H1 (cell line): Measurements from ENCODE around the gene SNX33. TPM values are rescaled to one million over a fixed set of nuclear protein-coding genes. Genes with fewer than 3 reads are reported as not detected.

Experiments
- CTCF ChIA-PET: fragments of 300-600 bp; sonication (Branson Sonifier 250); formaldehyde crosslinking; loops from one replicate; lab custom pipeline; 2021; ENCODE audit not compliant: partially characterized antibody; lab: Charles Lee
- POLR2A ChIA-PET: fragments of 300-600 bp; sonication (Branson Sonifier 250); formaldehyde crosslinking; loops from one replicate; lab custom pipeline; 2021; ENCODE audit warnings: inconsistent platforms; ENCODE audit not compliant: partially characterized antibody; lab: Charles Lee
- DNase-seq, 2 experiments: peaks; one replicate each; pipeline versions ENCODE4 v3.0.0 to v3.0.0-alpha.2; 2010 to 2022; ENCODE audit warnings: low spot score in 2 of 2, low read depth in 1 of 2, mixed read lengths in 1 of 2
- FAIRE-seq: peaks from 2 replicates; lab custom pipeline; 2011; peaks lifted over from hg19 to GRCh38; lab: Jason Lieb, UNC
- H2AFZ ChIP-seq: 2 replicates; pipeline ENCODE4 v1.8.1; 2012; ENCODE audit warnings: low read length, inconsistent platforms
- H2AK5ac ChIP-seq: 2 replicates; pipeline ENCODE4 v1.6.1; 2013; ENCODE audit warnings: low read depth, low read length
- H2BK120ac ChIP-seq: replicated peaks from 2 replicates; pipeline ENCODE3; 2013; ENCODE audit warnings: low read depth, low read length, inconsistent platforms
- H2BK12ac ChIP-seq: 2 replicates; pipeline ENCODE4 v1.6.1; 2013; ENCODE audit warnings: low read depth, low read length
- H2BK15ac ChIP-seq: 2 replicates; pipeline ENCODE4 v1.6.1; 2013; ENCODE audit warnings: low read length
- H2BK20ac ChIP-seq: 2 replicates; pipeline ENCODE4 v1.6.1; 2013; ENCODE audit warnings: low read length
- H2BK5ac ChIP-seq: 2 replicates; pipeline ENCODE4 v1.6.1; 2013; ENCODE audit warnings: low read depth, low read length
- H3K14ac ChIP-seq: 2 replicates; pipeline ENCODE4 v1.6.1; 2013; ENCODE audit warnings: inconsistent platforms; ENCODE audit not compliant: insufficient read length
- H3K18ac ChIP-seq: 2 replicates; pipeline ENCODE4 v1.6.1; 2013; ENCODE audit warnings: low read length; ENCODE audit errors: extremely low read depth
- H3K23ac ChIP-seq: 2 replicates; pipeline ENCODE4 v1.6.1; 2013; ENCODE audit warnings: inconsistent platforms; ENCODE audit not compliant: insufficient read length
- H3K23me2 ChIP-seq: 2 replicates; pipeline ENCODE4 v1.6.1; 2013; ENCODE audit warnings: low read depth, low read length
- H3K27ac ChIP-seq: 2 replicates; pipeline ENCODE4 v1.6.1; 2011; ENCODE audit warnings: low read depth, low read length, inconsistent platforms
- H3K27me3 ChIP-seq, 4 experiments: replicated peaks in 1 of 4; 1 replicate in 1 of 4; 2 replicates in 3 of 4; pipeline versions ENCODE4 v1.6.1 to v1.8.1; 2011 to 2013; ENCODE audit warnings: low read length in 3 of 4, mild to moderate bottlenecking in 3 of 4, inconsistent platforms in 2 of 4, mixed read lengths in 2 of 4, moderate library complexity in 1 of 4; ENCODE audit not compliant: control insufficient read depth in 3 of 4, insufficient read depth in 3 of 4; ENCODE audit errors: extremely low read depth in 1 of 4
- H3K36me3 ChIP-seq, 4 experiments: 2 replicates each; pipeline versions ENCODE4 v1.6.1 to v1.8.1; 2011 to 2013; ENCODE audit warnings: mild to moderate bottlenecking in 4 of 4, low read length in 3 of 4, moderate library complexity in 2 of 4, control low read depth in 1 of 4, inconsistent platforms in 1 of 4; ENCODE audit not compliant: insufficient read depth in 4 of 4, control insufficient read depth in 2 of 4
- H3K4ac ChIP-seq: replicated peaks from 2 replicates; pipeline ENCODE3; 2013; ENCODE audit warnings: low read length, low read depth, mixed read lengths, inconsistent platforms; ENCODE audit not compliant: insufficient read length
- H3K4me1 ChIP-seq, 4 experiments: replicated peaks in 1 of 4; 1 replicate in 1 of 4; 2 replicates in 3 of 4; pipeline versions ENCODE4 v1.6.1 to v1.8.1; 2011 to 2013; ENCODE audit warnings: low read length in 3 of 4, inconsistent platforms in 2 of 4, mixed read lengths in 1 of 4; ENCODE audit not compliant: insufficient read depth in 4 of 4, control insufficient read depth in 3 of 4
- H3K4me2 ChIP-seq, 2 experiments: 2 replicates each; pipeline versions ENCODE4 v1.6.1 to v1.8.1; 2011 to 2013; ENCODE audit warnings: low read depth in 2 of 2, low read length in 2 of 2, control low read depth in 1 of 2, inconsistent platforms in 1 of 2, mild to moderate bottlenecking in 1 of 2; ENCODE audit not compliant: insufficient read depth in 1 of 2
- H3K4me3 ChIP-seq, 4 experiments: fragments of 200-600, 300-600 bp in 1 of 4; sonication (generic), shearing (Covaris generic), sonication (Bioruptor Twin) in 1 of 4; 2 replicates each; pipeline versions ENCODE4 v1.5.1 to v1.8.1; 2011 to 2016; ENCODE audit warnings: low read length in 4 of 4, low read depth in 3 of 4, control low read depth in 2 of 4, inconsistent platforms in 2 of 4, mild to moderate bottlenecking in 2 of 4, mixed read lengths in 1 of 4, moderate library complexity in 1 of 4; ENCODE audit not compliant: insufficient read depth in 2 of 4; ENCODE audit errors: extremely low read depth in 1 of 4
- H3K56ac ChIP-seq: replicated peaks from 2 replicates; pipeline ENCODE3; 2013; ENCODE audit warnings: low read depth, mild to moderate bottlenecking, mixed read lengths, low read length, inconsistent platforms; ENCODE audit not compliant: insufficient read length
- H3K79me1 ChIP-seq: 2 replicates; pipeline ENCODE4 v1.6.1; 2013; ENCODE audit warnings: low read depth, low read length, control low read depth
- H3K79me2 ChIP-seq, 2 experiments: 2 replicates each; pipeline versions ENCODE4 v1.6.1 to v1.8.1; 2012 to 2013; ENCODE audit warnings: low read length in 2 of 2, mild to moderate bottlenecking in 2 of 2, inconsistent platforms in 1 of 2; ENCODE audit not compliant: insufficient read depth in 2 of 2, control insufficient read depth in 1 of 2
- H3K9ac ChIP-seq, 4 experiments: replicated peaks in 1 of 4; 1 replicate in 1 of 4; 2 replicates in 3 of 4; pipeline versions ENCODE4 v1.6.1 to v1.8.1; 2011 to 2013; ENCODE audit warnings: low read depth in 3 of 4, low read length in 3 of 4, control low read depth in 2 of 4, mild to moderate bottlenecking in 2 of 4, moderate library complexity in 2 of 4, inconsistent platforms in 1 of 4; ENCODE audit errors: extremely low read depth in 1 of 4
- H3K9me3 ChIP-seq, 2 experiments: 2 replicates each; pipeline versions ENCODE4 v1.6.1 to v1.8.1; 2012 to 2013; ENCODE audit warnings: mild to moderate bottlenecking in 2 of 2, moderate library complexity in 2 of 2, control low read depth in 1 of 2, inconsistent platforms in 1 of 2, low read depth in 1 of 2, low read length in 1 of 2, mixed read lengths in 1 of 2; ENCODE audit not compliant: insufficient read depth in 2 of 2
- H4K20me1 ChIP-seq, 2 experiments: replicated peaks in 1 of 2; 2 replicates each; pipeline versions ENCODE3 to v1.8.1; 2011 to 2013; ENCODE audit warnings: inconsistent platforms in 2 of 2, low read length in 2 of 2, mild to moderate bottlenecking in 1 of 2; ENCODE audit not compliant: insufficient read depth in 2 of 2, control insufficient read depth in 1 of 2
- H4K5ac ChIP-seq: 2 replicates; pipeline ENCODE4 v1.6.1; 2013; ENCODE audit warnings: low read length, low read depth, mixed read lengths, inconsistent platforms; ENCODE audit not compliant: insufficient read length
- H4K8ac ChIP-seq: 2 replicates; pipeline ENCODE4 v1.8.0; 2013; ENCODE audit warnings: mild to moderate bottlenecking, moderate library complexity, low read length, inconsistent platforms; ENCODE audit not compliant: insufficient read depth; ENCODE audit errors: extremely low read depth
- H4K91ac ChIP-seq: replicated peaks from 2 replicates; pipeline ENCODE3; 2013; ENCODE audit warnings: low read length, mixed read lengths, inconsistent platforms; ENCODE audit not compliant: insufficient read length
- KDM1A ChIP-seq: fragments of 200-600, 300-600 bp; sonication (generic); IDR thresholded peaks from 2 replicates; pipeline ENCODE4 v1.7.1; 2016; ENCODE audit warnings: mild to moderate bottlenecking, low read length, borderline replicate concordance
- RBBP5 ChIP-seq: IDR thresholded peaks from 2 replicates; pipeline ENCODE4 v1.7.1; 2012; ENCODE audit warnings: low read depth, mild to moderate bottlenecking, inconsistent platforms, low read length, moderate library complexity, borderline replicate concordance
- WGBS, 2 experiments: shearing (Covaris generic) in 1 of 2; methylation state at CpG; one replicate each; pipeline versions ENCODE4 v1.1.6 to v1.1.7; 2013 to 2015; ENCODE audit warnings: low lambda C conversion rate in 2 of 2, mixed read lengths in 2 of 2, inconsistent platforms in 1 of 2, low coverage in 1 of 2, missing lambda C conversion rate in 1 of 2; ENCODE audit not compliant: insufficient replicate concordance in 2 of 2, insufficient coverage in 1 of 2, insufficient read length in 1 of 2; ENCODE audit errors: extremely low coverage in 1 of 2, missing lambda C conversion rate in 1 of 2; 5-methylcytosine and 5-hydroxymethylcytosine counted together
- polyA plus RNA-seq, 7 experiments: library from polyadenylated mRNA; depleted of rRNA in 3 of 7; stranded (reverse) in 5 of 7; unstranded in 2 of 7; fragments of >200 nt in 5 of 7; fragments of 200-250 nt in 2 of 7; gene quantifications; 1 replicate in 5 of 7; 2 replicates in 1 of 7; 4 replicates in 1 of 7; pipeline versions ENCODE4 v1.2.1 to v1.2.3, GENCODE V29; 2011 to 2013; ENCODE audit warnings: missing spikeins in 2 of 7, mixed read lengths in 2 of 7
- total RNA-seq: library from RNA; stranded (reverse); fragmentation: NEBNext Ultra II Directional; extraction: Animal tissue kit (Norgen Biotek cat#: 25700); gene quantifications from 2 replicates; pipeline ENCODE4 v1.2.1, GENCODE V29; 2021

The SNX33 gene
- total and polyA plus RNA-seq, 2 of the 8 experiments (the other 6 are each of a cell fraction or from before 2014, with no cell fraction given): 14.3 to 22.9 TPM

- CTCF ChIA-PET: interaction anchor here (1.8 to 4.0 kb wide), 2 partner anchors 11 kb away, joined by 5 to 24 read pairs; no protein-coding TSS in a partner anchor
Observed at GRCh38 chr15:75695634-75696310, 48.1 kb downstream of the SNX33 start.

More at GRCh38 chr15:75695634-75696310, 48.1 kb downstream of the SNX33 start:
- Histone ChIP-seq H2BK15ac (peak overlapping the region; percentile 29; the same call in 1 of the 2 replicates), H2BK5ac (peak overlapping the region; percentile 1; the same call in 1 of the 2 replicates), H3K4me1 (peaks cover 8 to 22% (median 13%) of the 10 kb centered on the region in 4 experiments), H3K14ac (no peak overlapping the region), H3K4me3 (no peak overlapping the region), H2BK120ac (peak overlapping the region; percentile 72), H3K79me2 (no peaks in the 10 kb centered on the region), H3K9ac (no peak overlapping the region), H3K23me2 (no peaks in the 10 kb centered on the region), H3K56ac (no peak overlapping the region), H3K4me2 (no peak overlapping the region), H3K4ac (no peak overlapping the region), H3K79me1 (no peaks in the 10 kb centered on the region), H4K20me1 (no peaks in the 10 kb centered on the region), H2BK20ac (0 out of 2 replicates have a peak overlapping the region, but pooled peaks have one; percentile 34), H3K27me3 (no peaks in the 10 kb centered on the region), H3K23ac (no peak overlapping the region), H4K8ac (no peak overlapping the region), H3K9me3 (no peaks in the 10 kb centered on the region), H2BK12ac (peak overlapping the region; percentile 50; the same call in 1 of the 2 replicates), H4K5ac (no peak overlapping the region), H2AK5ac (peak overlapping the region; percentile 75; the same call in 1 of the 2 replicates), H3K18ac (no peak overlapping the region; the same call in 1 of the 2 replicates), H3K27ac (no peak overlapping the region), H4K91ac (peak overlapping the region; percentile 55), H2AFZ (no peak overlapping the region), H3K36me3 (no peaks in the 10 kb centered on the region)
- POLR2A ChIA-PET: interaction anchor here (0.6 kb wide), 1 partner anchor 34 kb away, joined by 4 read pairs; no protein-coding TSS in a partner anchor
- 84% methylated on average over 7 of the region's 7 CpGs; no CpG with 5 or more reads in 1 of the 2 experiments for WGBS, 2 experiments
- TF ChIP-seq KDM1A (peak; percentile 61; the same call in 1 of the 2 replicates), RBBP5 (no peak)
- no peak for DNase-seq
- no peak for FAIRE-seq
